Nephron progenitor cell (in vitro differentiated cells): ENCODE data around the gene SH3BP4.

Source experiments
- DNase-seq: peaks from one replicate; pipeline ENCODE4 v3.0.0; 2021
- H3K27ac Mint-ChIP-seq: 2 replicates; pipeline ENCODE4 v1.8.0; 2021; ENCODE audit warnings: mild to moderate bottlenecking, moderate library complexity, mixed read lengths
- H3K27me3 Mint-ChIP-seq: 2 replicates; pipeline ENCODE4 v1.8.0; 2021; ENCODE audit warnings: mild to moderate bottlenecking, low read depth, mixed read lengths; ENCODE audit not compliant: poor library complexity
- H3K36me3 Mint-ChIP-seq: 2 replicates; pipeline ENCODE4 v1.8.0; 2021; ENCODE audit warnings: low read depth, mixed read lengths
- H3K4me1 Mint-ChIP-seq: 2 replicates; pipeline ENCODE4 v1.8.0; 2021; ENCODE audit warnings: mixed read lengths
- H3K4me3 Mint-ChIP-seq: 2 replicates; pipeline ENCODE4 v1.8.0; 2021; ENCODE audit warnings: mild to moderate bottlenecking, moderate library complexity, mixed read lengths
- H3K9me3 Mint-ChIP-seq: 2 replicates; pipeline ENCODE4 v1.8.0; 2021; ENCODE audit warnings: mild to moderate bottlenecking, moderate library complexity, mixed read lengths
- CTCF ChIP-seq: fragments of 200-600 bp; sonication (generic); IDR thresholded peaks from 2 replicates; pipeline ENCODE4 v1.5.0; 2021; ENCODE audit warnings: antibody characterized with exemption

SH3BP4 gene

GRCh38 chr2:235068701-235069100 lies 116.9 kb downstream of the SH3BP4 start:
- DNase-seq, result no peak
- Mint-ChIP-seq H3K27ac (no peak overlapping the region), H3K4me3 (no peak overlapping the region), H3K4me1 (peaks cover 28% of the 10 kb centered on the region), H3K9me3 (peaks cover 21% of the 10 kb centered on the region), H3K36me3 (peaks cover 6% of the 10 kb centered on the region), H3K27me3 (peaks cover 4% of the 10 kb centered on the region)
- no peak for TF ChIP-seq CTCF

GRCh38 chr2:235070063-235070706 lies 118.4 kb downstream of the SH3BP4 start:
- Mint-ChIP-seq H3K27me3 (no peaks in the 10 kb centered on the region), H3K4me1 (peaks cover 28% of the 10 kb centered on the region), H3K4me3 (no peak overlapping the region), H3K36me3 (peaks cover 6% of the 10 kb centered on the region), H3K27ac (no peak overlapping the region), H3K9me3 (peaks cover 21% of the 10 kb centered on the region)
- no peak for TF ChIP-seq CTCF
- no peak for DNase-seq

- no peaks in the 10 kb centered on the region for H3K27me3 Mint-ChIP-seq
- DNase-seq, result no peak
- H3K9me3 Mint-ChIP-seq, result peaks cover 21% of the 10 kb centered on the region
- H3K27ac Mint-ChIP-seq, result peak overlapping the region; percentile 70
- H3K4me1 Mint-ChIP-seq, result peaks cover 29% of the 10 kb centered on the region
- H3K4me3 Mint-ChIP-seq, result peak overlapping the region; percentile 1
- peaks cover 6% of the 10 kb centered on the region for H3K36me3 Mint-ChIP-seq
- no peak for TF ChIP-seq CTCF
These were observed 122.1 kb downstream of the SH3BP4 start for GRCh38 chr2:235073868-235074413.

- Mint-ChIP-seq H3K27me3 (no peaks in the 10 kb centered on the region), H3K36me3 (no peaks in the 10 kb centered on the region), H3K4me3 (no peak overlapping the region), H3K4me1 (peaks cover 29% of the 10 kb centered on the region), H3K9me3 (peaks cover under 1% of the 10 kb centered on the region), H3K27ac (peak overlapping the region; percentile 20)
- DNase-seq, result no peak
- TF ChIP-seq CTCF, result no peak
These were observed 125.2 kb downstream of the SH3BP4 start for GRCh38 chr2:235077046-235077445.

GRCh38 chr2:235078182-235078581 lies 126.4 kb downstream of the SH3BP4 start:
- H3K36me3 Mint-ChIP-seq, result no peaks in the 10 kb centered on the region
- TF ChIP-seq CTCF, result no peak

More at GRCh38 chr2:235078182-235078581, 126.4 kb downstream of the SH3BP4 start:
- no peak for DNase-seq
- H3K27ac Mint-ChIP-seq, result no peak overlapping the region
- peaks cover 2% of the 10 kb centered on the region for H3K27me3 Mint-ChIP-seq
- peaks cover 32% of the 10 kb centered on the region for H3K4me1 Mint-ChIP-seq
- H3K4me3 Mint-ChIP-seq, result no peak overlapping the region
- H3K9me3 Mint-ChIP-seq, result peaks cover 1% of the 10 kb centered on the region
